GM19395 (cell line): Measurements from ENCODE around the gene COX19.
"Not testable (repeated sequence)": the region's sequence is repeated elsewhere in the genome, so short reads cannot be mapped to it uniquely, and the experiment has no call there.

ENCODE experiments used
- ATAC-seq: cut with Tn5 transposase; IDR thresholded peaks from one replicate; pipeline ENCODE4 v1.9.1; 2021; ENCODE audit warnings: mild to moderate bottlenecking, moderate library complexity; ENCODE audit not compliant: unreplicated experiment

Gene COX19

GRCh38 chr7:962401-963081 lies 12.8 kb downstream of the COX19 start:
- no peak for ATAC-seq

GRCh38 chr7:961546-962400 lies 13.6 kb downstream of the COX19 start:
- ATAC-seq = no peak

GRCh38 chr7:960972-961371 lies 14.4 kb downstream of the COX19 start:
- not testable (repeated sequence) for ATAC-seq

GRCh38 chr7:960269-960871 lies 15.0 kb downstream of the COX19 start:
- ATAC-seq = no peak

GRCh38 chr7:959740-960139 lies 15.6 kb downstream of the COX19 start:
- not testable (repeated sequence) for ATAC-seq

GRCh38 chr7:959271-959670 lies 16.1 kb downstream of the COX19 start:
- ATAC-seq = no peak

- no peak for ATAC-seq
These were observed 16.8 kb downstream of the COX19 start for GRCh38 chr7:958221-959200.

- ATAC-seq = no peak
These were observed 17.7 kb downstream of the COX19 start for GRCh38 chr7:957418-958220.

GRCh38 chr7:956031-956430 lies 19.3 kb downstream of the COX19 start:
- ATAC-seq = no peak

- no peak for ATAC-seq
These were observed 20.8 kb downstream of the COX19 start, which contains the start of gene ADAP1 for GRCh38 chr7:954330-955238. Gene ADAP1 (minus strand): TSS chr7:954680. CDS start chr7:954477, 203 bp downstream.

- no peak for ATAC-seq
These were observed 21.6 kb downstream of the COX19 start for GRCh38 chr7:953547-954327.

GRCh38 chr7:952548-953441 lies 22.6 kb downstream of the COX19 start:
- ATAC-seq = no peak

GRCh38 chr7:951881-952547 lies 23.3 kb downstream of the COX19 start:
- ATAC-seq = no peak

GRCh38 chr7:949021-949934 lies 26.1 kb downstream of the COX19 start:
- no peak for ATAC-seq
